ENCODE results near the gene HIBCH. TPM values are rescaled to one million over a fixed set of nuclear protein-coding genes. Genes with fewer than 3 reads are reported as not detected.
A peak's percentile ranks its signal among the peaks of the same experiment; 100 is the strongest.

HIBCH gene
- total and polyA plus RNA-seq, 2 donors from 2014 or later, result 35.7 to 115 TPM

GRCh38 chr2:190334479-190335224, 15.0 kb upstream of the HIBCH start:
- no peak for TF ChIP-seq CTCF (IDR thresholded peaks at IDR 0.05; ENCODE audit: borderline replicate concordance, extremely low read depth, insufficient read depth)
- Histone ChIP-seq H3K9me3 (ENCODE audit: control insufficient read depth in 2 of 3, insufficient read depth in 1 of 3, low read length in 3 of 3) (no peaks in the 10 kb centered on the region), H3K4me1 (ENCODE audit: control insufficient read depth in 2 of 3, insufficient read depth in 2 of 3, low read depth in 1 of 3, low read length in 3 of 3) (peaks cover 0 to 7% (median 0%) of the 10 kb centered on the region in 3 donors), H3K27me3 (ENCODE audit: control insufficient read depth, insufficient read depth, low read length) (no peaks in the 10 kb centered on the region), H3K36me3 (ENCODE audit: control insufficient read depth in 2 of 3, insufficient read depth in 3 of 3, low read length in 3 of 3) (no peaks in the 10 kb centered on the region), H3K27ac (ENCODE audit: low read depth in 2 of 2, low read length in 2 of 2) (peak overlapping the region in 1 of 2 donors; percentile 2), H3K4me3 (ENCODE audit: low read length in 3 of 3) (peak overlapping the region in 2 of 3 donors; percentile 9 to 18), H3K9ac (ENCODE audit: low read length in 3 of 3) (no peak overlapping the region)
- FAIRE-seq, result no peak
- no peak for DNase-seq
- intact Hi-C loops (cut with DNase I), result no loop called here

GRCh38 chr2:190333928-190334327, 14.3 kb upstream of the HIBCH start:
- TF ChIP-seq CTCF (IDR thresholded peaks at IDR 0.05; ENCODE audit: borderline replicate concordance, extremely low read depth, insufficient read depth), result no peak
- FAIRE-seq (no peak), DNase-seq (no peak)
- intact Hi-C loops (cut with DNase I), result no loop called here
- H3K27me3 ChIP-seq (ENCODE audit: control insufficient read depth, insufficient read depth, low read length), result no peaks in the 10 kb centered on the region
- H3K4me3 ChIP-seq (ENCODE audit: low read length in 3 of 3), result no peak overlapping the region
- no peak overlapping the region for H3K9ac ChIP-seq (ENCODE audit: low read length in 3 of 3)
- peaks cover 0 to 7% (median 0%) of the 10 kb centered on the region in 3 donors for H3K4me1 ChIP-seq (ENCODE audit: control insufficient read depth in 2 of 3, insufficient read depth in 2 of 3, low read depth in 1 of 3, low read length in 3 of 3)
- H3K9me3 ChIP-seq (ENCODE audit: control insufficient read depth in 2 of 3, insufficient read depth in 1 of 3, low read length in 3 of 3), result no peaks in the 10 kb centered on the region
- H3K36me3 ChIP-seq (ENCODE audit: control insufficient read depth in 2 of 3, insufficient read depth in 3 of 3, low read length in 3 of 3), result no peaks in the 10 kb centered on the region
- H3K27ac ChIP-seq (ENCODE audit: low read depth in 2 of 2, low read length in 2 of 2), result no peak overlapping the region

GRCh38 chr2:190333395-190333794, 13.8 kb upstream of the HIBCH start:
- no peak overlapping the region for H3K9ac ChIP-seq (ENCODE audit: low read length in 3 of 3)
- H3K27me3 ChIP-seq (ENCODE audit: control insufficient read depth, insufficient read depth, low read length), result no peaks in the 10 kb centered on the region
- peaks cover 0 to 7% (median 0%) of the 10 kb centered on the region in 3 donors for H3K4me1 ChIP-seq (ENCODE audit: control insufficient read depth in 2 of 3, insufficient read depth in 2 of 3, low read depth in 1 of 3, low read length in 3 of 3)
- H3K4me3 ChIP-seq (ENCODE audit: low read length in 3 of 3), result no peak overlapping the region
- no peak for TF ChIP-seq CTCF (IDR thresholded peaks at IDR 0.05; ENCODE audit: borderline replicate concordance, extremely low read depth, insufficient read depth)
- intact Hi-C loops (cut with DNase I), result no loop called here
- no peaks in the 10 kb centered on the region for H3K9me3 ChIP-seq (ENCODE audit: control insufficient read depth in 2 of 3, insufficient read depth in 1 of 3, low read length in 3 of 3)
- H3K27ac ChIP-seq (ENCODE audit: low read depth in 2 of 2, low read length in 2 of 2), result no peak overlapping the region
- DNase-seq (no peak), FAIRE-seq (no peak)
- H3K36me3 ChIP-seq (ENCODE audit: control insufficient read depth in 2 of 3, insufficient read depth in 3 of 3, low read length in 3 of 3), result no peaks in the 10 kb centered on the region

All from kidney (tissue), 14 donors.